HG03439 (cell line): ENCODE data around the gene SCYL3.
A peak's percentile ranks its signal among the peaks of the same experiment; 100 is the strongest.
"Not testable (repeated sequence)": the region's sequence is repeated elsewhere in the genome, so short reads cannot be mapped to it uniquely, and the experiment has no call there.

Source experiments
- ATAC-seq: cut with Tn5 transposase; IDR thresholded peaks from one replicate; pipeline ENCODE4 v1.9.1; 2021; ENCODE audit warnings: mild to moderate bottlenecking, moderate library complexity; ENCODE audit not compliant: unreplicated experiment

Gene SCYL3, protein sequence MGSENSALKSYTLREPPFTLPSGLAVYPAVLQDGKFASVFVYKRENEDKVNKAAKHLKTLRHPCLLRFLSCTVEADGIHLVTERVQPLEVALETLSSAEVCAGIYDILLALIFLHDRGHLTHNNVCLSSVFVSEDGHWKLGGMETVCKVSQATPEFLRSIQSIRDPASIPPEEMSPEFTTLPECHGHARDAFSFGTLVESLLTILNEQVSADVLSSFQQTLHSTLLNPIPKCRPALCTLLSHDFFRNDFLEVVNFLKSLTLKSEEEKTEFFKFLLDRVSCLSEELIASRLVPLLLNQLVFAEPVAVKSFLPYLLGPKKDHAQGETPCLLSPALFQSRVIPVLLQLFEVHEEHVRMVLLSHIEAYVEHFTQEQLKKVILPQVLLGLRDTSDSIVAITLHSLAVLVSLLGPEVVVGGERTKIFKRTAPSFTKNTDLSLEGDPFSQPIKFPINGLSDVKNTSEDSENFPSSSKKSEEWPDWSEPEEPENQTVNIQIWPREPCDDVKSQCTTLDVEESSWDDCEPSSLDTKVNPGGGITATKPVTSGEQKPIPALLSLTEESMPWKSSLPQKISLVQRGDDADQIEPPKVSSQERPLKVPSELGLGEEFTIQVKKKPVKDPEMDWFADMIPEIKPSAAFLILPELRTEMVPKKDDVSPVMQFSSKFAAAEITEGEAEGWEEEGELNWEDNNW

DNA sequence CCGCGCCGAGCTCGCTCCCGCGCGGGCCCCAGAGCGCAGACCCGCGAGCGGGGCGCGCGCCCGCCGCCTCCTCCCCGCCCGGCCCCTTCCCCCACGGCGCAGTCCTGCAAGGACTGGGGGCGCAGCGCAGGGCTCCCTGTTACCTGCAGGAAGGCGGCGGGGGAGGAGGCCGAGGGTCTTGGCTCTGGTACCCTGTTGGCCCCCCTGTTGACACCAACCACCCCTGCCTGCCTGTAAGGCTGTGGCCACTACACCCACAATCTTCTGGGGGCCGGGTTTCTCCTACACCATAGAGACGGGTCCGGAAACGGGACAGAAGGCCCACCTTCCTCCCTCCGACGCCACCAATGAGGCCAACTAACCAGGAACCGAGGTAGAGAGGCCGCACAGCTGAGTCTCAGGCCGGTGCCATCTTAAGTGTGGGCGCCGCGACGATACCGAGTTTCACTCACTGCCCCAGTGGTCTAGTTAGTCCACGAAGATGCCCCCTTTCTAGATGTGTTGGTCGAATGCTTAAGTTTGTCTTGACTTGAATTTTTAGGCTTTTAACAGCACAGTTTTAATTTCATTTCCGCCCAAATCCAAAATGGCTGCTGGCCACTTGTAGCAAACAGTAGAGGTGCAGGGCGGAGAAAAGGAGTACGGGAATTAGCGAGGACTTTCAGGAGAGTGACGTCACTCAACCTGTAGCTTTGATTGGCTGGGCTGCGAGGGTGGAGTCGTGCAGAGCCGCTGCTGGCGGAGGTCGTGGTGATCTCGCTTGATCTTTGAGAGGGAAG lies at the start of gene SCYL3:
Gene SCYL3, minus strand, starts transcription at position 252 of the 779 bp plus-strand sequence. CDS start 5,056 bp downstream, outside the sequence.
- peak; percentile 90 for ATAC-seq

DNA sequence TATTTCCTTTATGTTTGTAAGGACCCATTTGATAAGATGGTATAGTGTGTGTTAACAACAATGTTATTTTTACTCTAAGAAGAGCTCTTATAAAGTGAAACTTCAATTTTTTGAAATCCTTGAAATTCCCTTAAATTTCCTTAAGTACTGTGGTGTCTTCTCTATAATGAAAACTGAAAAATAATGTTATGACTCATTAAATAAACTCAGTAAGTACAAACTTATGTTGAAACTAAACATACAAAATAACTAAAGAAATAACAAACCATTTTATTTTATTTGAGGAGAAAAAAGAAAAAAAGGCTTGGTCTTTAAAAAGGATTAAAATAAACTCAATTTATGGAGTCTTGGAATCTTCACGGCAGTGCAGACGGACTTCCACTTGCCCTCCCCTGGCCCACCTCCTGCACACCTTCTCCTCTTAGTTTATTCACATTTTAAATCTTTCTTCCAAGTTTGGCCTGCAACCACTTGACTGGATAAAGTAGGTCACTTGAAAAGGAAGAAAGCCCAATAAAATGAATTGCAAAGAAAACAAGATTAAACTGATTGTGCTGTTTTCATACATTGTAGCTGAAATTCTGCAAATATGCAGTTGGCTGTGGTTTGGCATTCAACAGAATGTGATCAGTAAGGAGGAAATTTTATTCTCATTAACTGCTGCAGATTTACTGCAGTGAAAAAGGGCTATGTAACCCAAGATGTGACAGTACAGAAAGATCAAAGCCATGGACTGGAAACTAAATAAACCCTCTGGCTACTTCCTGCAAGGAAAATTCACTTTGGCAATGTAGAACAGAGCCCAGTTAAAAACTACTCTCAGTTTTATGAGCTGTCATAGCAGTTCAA lies 48.5 kb upstream of the SCYL3 start:
- ATAC-seq, result no peak

DNA sequence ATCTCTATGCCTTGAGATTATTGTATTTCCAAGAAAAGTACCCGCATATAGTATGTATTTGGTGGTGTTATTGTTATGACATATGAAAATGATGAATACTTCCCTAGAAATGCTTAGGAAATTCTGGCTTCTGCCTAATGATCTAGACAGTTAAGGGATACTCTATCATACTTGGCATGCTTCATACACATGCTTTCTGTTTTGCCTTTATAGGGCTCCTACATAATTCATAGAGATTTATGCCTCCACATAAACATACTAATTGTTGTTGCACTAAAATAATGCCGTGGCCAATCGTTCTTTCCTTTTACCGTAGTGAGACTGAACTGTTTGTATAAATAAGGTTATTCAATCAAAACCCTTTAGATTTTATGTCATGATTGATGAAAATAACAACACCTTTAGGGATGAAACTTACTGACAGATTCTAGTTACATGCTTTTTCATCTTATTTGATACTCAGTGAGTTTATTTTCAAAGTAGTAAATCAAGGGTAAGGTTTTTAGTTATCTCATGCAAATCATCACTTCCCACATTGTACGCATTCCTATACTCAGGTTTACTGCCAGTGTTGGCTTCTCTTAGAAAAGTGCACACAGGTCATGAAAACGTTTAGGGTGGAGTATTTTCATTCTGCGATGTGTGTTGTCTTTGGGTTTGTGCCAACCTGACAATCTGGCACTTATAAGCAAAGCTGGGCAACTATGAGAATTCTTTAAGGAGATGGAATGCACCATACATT lies 40.5 kb upstream of the SCYL3 start:
- ATAC-seq, result no peak

DNA sequence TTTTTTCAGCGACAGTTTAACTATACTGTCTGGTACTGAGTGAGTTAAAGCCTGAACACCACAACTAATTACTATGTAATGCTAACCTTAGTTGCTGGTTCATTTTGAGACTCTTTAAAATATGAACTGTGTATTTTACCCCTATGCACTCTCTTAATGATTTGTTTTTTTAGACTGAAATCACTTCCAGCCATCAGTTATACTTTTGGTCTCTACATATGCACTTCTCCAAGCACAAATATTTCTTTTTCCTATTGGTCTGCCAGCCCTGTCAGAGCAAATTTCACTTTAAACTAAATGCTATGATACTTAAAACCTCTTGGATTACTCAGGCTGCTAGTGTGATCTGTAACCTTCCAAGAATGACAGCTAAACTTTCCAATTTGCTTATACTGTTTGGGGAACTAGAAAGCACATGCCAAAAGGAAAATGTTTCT lies 38.1 kb upstream of the SCYL3 start:
- ATAC-seq, result no peak

DNA sequence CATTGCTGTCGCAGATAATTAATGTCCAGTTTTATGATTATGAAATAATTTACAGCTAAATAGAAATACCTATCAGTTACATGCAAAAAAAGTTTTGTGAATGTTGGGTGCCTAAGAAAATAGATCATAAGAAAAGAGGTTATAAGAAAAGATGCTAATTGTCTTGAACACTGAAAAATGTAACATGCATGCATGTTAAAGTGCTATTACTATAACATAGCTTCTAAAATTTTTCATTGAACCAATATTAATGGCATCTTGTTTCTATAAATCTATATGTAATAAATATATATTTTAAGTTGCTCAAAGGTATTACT lies 35.5 kb upstream of the SCYL3 start:
- ATAC-seq, result no peak

DNA sequence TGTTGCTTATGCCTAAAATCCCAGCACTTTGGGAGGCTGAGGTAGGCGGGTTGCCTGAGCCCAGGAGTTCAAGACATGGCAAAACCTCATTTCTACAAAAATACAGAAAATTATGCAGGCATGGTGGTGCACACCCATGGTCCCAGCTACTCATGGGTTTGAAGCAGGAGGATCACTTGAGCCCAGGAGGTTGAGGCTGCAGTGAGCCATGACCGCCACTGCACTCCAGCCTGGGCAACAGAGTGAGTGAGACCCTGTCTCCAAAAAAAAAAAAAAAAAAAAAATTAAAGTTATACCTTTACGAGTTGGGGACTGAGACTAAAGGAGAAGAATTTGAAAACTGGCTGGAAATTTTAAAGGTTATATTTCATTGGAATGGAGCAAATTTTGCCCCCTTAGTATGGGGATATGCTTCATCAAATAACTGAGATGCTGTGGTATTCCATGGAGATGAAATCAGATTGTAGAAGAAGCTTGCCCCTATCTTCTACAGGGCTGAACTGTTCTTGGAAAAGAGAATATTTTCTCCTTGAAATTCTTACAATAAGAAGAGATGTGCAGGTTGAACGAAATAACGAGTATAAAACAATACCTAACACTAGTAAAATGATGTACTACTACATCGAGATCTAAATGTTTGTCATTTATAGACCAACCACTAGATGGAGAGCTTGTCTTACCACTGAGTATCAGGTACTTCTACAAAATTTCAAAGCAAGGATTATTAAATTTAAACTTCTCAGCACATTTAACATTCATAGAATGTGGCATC lies 34.9 kb upstream of the SCYL3 start:
- ATAC-seq, result peak; percentile 68

DNA sequence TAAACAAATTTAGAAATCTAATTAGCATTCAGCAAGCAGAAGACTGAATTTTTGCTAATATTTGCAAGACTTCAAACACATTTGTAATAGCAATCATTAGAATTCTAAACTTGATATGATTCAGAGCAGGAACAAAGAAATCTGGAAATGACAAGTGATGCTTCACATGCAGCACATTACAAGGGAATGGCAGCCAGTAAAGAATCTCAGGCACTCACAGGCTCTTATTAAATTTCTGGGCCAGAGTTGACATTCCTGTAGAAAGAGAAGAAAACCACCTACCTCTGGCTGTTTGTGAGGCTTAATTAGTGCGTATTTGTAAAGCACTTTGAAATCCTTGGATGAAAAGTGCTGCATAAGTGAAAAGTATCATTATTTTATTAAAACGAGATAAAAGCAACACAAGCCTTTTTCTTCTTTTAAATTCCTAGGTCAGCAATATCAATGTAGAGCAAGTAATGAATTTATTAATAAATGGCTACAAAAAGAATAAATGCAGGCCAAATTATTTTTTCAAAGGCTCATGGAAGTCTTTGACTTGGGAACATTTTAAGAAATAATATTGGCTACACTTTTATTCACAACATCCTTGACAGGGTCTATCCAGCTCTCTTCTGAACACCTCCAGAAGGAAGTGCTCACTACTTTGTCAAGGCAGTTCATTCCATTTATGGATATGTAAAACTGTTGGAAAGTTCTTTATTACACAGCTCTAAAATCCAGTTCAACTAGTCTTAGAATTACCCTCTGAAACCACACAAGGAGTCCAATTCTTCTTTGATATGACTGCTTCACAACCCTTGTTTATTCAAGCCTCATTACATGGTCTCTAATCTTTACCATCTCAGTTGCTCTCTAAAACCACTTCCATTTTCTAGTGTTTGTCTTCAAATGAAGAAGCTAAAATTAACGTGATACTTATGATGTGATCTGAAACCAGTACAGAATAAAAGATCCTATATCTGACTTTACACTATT lies 32.1 kb upstream of the SCYL3 start:
- ATAC-seq, result no peak

DNA sequence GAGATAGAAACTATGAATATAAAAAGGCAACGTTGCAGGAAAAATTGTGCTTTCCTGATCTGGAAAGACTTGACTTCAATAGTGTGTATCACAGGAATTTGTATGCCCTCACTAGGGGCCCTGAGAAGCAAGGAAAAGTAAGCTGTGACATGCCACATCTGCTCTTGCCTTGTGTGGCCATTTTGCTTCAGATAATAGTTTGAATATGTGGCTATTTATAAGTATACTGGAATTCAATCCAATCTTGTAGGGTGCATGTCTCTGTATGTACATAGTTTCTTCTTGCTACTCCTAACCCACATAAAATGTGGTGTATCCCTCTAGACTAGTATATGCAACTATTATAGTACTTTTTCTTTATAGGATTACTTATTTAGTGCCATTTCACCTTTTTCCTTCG lies 31.1 kb upstream of the SCYL3 start:
- no peak for ATAC-seq

DNA sequence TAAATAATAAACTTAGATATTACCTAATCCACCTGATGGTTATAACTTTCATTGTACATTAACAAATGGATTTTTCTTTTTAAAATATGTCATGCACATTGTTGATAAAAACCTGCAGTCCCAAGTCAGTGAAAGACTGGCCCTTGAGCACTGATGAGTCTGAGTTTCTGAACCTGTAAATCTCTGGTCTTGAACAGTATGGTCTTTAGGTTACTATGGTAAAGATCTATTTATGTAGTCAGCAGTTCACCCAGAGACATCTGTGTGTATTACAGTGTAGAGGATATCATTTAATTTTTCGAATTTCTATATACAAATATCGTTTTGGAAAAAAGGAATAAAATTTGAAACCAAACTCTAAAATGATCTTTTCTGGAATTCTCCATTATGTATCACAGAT lies 30.4 kb upstream of the SCYL3 start:
- no peak for ATAC-seq

DNA sequence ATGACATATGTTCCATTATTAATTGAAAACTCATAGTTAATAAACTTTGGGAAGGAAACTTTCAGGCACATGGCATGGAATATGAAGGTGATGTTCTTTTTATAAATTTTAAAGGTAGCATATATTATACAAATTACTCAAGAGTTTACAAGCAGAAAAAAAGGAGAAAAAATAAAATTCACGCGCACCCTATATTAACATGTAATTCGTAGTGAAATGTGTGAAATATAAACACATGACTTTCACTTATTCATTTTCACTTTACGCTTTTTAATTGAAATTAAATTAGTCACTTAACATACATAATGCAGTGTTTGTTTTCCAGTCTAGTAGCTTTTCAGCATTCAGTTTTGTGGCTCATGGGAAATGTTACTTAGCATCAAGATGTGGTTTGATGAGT lies 27.4 kb upstream of the SCYL3 start:
- no peak for ATAC-seq

DNA sequence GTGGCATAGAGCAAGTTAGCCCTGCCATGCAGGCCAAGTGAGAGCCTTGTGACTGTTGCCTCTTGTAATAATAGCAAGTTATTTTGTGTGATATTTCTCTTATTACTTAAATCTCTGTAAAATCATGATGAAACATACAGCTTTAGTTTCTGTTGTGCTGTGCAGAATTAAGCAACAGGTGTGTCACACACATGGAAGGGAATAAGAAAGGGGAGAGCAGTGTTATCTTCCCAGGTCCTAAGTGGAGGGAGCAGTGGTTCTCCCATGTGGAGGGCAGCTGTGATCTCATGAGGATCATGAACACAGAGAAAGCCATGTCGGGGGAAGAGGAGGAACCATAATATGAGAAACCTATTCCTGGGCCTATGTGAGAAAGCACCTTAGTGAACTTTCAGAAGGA lies 25.2 kb upstream of the SCYL3 start:
- no peak for ATAC-seq

DNA sequence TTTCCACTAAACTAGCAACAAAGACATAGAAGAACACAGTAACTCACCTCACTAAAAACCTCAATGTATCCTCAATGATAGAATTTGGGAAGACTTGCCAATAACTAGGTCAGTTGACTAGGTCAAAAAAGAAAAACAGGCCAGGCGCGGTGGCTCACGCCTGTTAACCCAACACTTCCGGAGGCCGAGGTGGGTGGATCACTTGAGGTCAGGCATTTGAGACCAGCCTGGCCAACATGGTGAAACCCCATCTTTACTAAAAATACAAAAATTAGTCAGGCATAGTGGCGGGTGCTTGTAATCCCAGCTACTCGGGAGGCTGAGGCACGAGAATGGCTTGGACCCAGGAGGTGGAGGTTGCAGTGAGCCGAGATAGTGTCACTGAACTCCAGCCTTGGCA lies 24.5 kb upstream of the SCYL3 start:
- not testable (repeated sequence) for ATAC-seq

DNA sequence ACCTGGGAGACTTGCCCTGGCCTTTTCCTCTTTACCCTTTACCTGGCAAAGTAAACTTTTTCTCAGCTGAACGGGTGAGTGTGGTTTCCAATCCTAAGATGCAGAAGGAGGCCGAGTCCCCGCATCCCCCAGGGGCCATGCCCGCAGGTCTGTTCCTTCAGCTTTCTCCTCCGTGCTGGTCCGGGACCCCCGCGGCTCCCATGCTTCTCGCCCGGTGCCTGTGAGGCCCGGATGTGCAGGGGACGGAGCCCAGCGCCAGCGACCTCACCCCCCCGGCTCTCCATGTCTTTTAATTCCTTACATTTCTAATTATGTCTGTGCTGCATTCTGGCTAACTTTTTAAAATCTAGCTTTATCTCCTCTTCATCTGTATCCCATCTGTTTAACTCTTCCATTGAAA lies 21.5 kb upstream of the SCYL3 start:
- no peak for ATAC-seq

DNA sequence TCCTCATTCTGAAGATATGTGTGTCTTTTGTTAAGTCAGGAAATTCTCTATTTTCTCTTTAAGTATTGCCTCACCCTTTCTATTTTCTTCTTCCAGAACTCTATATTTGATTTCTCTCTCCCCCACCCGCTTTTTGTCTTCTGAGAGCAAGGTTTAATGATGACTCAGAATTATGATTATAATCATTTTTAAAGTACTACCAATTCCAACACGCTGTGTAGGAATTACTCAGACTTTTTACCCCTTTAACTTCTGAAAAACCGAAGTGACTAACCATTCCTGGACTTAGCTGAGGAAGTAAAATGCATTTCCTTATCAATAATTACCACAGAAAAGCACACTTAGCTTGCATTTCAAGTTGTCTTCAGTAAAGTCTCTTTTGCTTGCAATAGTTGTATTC lies 20.8 kb upstream of the SCYL3 start:
- no peak for ATAC-seq

DNA sequence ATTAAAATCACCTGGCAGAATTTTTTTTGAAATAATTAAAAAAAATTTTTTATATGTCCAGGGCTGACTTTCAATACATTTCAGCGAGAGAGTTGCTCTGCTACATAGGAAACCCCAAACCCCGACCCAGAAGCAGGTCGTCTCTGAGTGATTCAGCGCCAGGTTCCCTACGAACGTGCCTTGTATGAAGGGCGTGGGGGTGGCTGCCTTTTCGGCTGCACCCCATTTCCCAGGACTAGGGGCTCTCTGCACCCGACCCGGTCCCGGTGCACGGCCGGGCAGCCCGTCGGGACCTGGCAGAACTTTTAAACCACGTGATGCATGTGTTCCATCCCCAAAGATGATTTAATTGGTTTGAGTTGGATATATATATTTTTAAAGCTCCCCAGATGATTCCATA lies 15.8 kb upstream of the SCYL3 start:
- no peak for ATAC-seq

DNA sequence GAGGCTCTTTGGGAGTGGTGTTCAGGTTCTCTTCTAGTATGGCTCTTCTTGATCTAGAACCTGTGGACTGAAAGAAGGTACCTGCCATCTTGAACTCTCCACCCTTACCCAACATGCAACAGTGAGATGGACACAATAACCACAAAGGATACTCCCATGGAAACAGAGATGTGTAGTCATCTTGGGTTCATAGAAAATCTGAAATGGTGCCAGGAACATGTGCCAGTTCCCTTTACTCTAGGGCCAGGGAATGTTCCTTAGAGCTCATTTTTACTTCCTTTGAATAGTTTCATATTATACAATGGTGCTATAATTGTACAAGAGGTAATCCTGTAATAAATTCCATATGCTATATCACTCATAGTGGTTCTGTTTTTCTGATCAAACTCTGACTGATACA lies 13.2 kb upstream of the SCYL3 start:
- ATAC-seq, result no peak

DNA sequence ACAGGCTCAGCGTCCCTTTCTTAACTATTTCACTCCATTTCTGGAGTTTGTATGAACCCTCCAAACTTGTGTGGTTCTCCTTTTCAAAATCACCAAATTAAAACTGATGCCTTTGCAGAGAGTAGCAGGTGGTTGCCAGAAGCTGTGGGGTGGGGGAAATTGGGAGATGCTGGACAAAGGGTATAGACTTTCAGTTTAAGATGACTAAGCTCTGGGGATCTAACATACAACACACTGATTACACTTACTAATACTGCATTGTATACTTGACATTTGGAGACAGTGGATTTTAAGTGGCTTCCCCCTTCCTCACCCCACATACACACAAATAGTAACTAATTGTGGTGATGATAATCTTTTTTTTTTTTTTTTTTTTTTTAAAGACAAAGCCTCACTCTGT lies 11.1 kb upstream of the SCYL3 start:
- ATAC-seq, result no peak

DNA sequence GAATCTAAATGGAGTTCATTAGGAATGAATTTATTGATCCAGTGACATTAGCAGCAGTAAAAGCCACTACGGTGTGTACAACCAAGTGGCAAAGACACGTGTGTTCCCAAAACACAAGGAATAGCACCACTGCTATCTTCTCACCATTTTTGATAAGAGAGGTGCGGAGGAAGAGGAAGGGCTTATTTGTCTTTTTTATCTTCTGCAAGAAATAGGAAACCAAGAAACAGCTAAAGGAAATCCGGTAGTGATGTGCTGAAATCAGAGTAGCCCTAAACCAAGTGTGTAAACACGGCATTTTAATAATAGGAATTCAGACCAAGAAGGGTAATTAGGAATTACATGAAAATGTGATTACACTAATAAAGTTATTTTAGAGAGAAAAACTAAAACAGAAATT lies 9.1 kb upstream of the SCYL3 start:
- ATAC-seq, result no peak
